Fibroblast of skin of abdomen (primary cell): ENCODE results near the gene WHAMM.
A peak's percentile ranks its signal among the peaks of the same experiment; 100 is the strongest.
"Not testable (repeated sequence)": the region's sequence is repeated elsewhere in the genome, so short reads cannot be mapped to it uniquely, and the experiment has no call there.

ENCODE experiments used
- DNase-seq: peaks from one replicate; pipeline ENCODE4 v3.0.0-alpha.2; 2013

WHAMM gene

DNA sequence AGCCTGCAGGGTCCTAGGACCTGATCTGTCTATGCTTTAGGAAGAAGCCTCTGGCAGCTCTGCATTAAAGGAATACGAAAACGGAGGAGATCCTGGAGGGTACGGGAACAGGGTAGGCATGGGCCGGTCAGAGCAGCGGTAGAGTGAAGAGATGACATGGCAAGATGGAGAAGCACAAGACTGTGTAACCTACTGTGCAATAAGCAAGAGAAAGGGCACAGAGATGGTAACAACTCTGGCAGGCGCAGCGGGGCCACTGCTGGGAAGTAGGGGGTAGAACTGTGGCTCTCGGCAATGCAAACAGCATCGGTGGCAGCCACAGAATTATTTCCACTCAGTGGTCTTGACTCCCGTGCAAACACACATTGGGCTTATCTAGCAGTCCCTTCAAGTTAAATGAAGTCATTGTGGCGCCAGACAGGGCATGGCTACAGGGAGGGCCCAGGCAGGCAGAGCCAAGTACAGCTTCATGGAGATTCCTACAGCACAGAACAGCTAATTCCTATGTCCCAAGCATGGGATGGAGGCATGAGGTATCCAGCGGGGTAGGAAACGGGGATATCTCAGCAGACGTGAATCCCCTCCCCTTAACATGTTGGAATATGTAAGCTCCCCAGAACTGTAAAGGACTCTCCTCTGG lies 28.8 kb downstream of the WHAMM start:
- DNase-seq = no peak

GRCh38 chr15:82839136-82839535 lies 29.7 kb downstream of the WHAMM start:
- DNase-seq = no peak

- DNase-seq = no peak
These were observed 30.7 kb downstream of the WHAMM start for GRCh38 chr15:82840166-82840565.

- no peak for DNase-seq
These were observed 34.1 kb downstream of the WHAMM start for GRCh38 chr15:82843566-82843965.

GRCh38 chr15:82845686-82846085 lies 36.3 kb downstream of the WHAMM start:
- DNase-seq = no peak

- DNase-seq = no peak
These were observed 37.2 kb downstream of the WHAMM start for GRCh38 chr15:82846621-82847020.

DNA sequence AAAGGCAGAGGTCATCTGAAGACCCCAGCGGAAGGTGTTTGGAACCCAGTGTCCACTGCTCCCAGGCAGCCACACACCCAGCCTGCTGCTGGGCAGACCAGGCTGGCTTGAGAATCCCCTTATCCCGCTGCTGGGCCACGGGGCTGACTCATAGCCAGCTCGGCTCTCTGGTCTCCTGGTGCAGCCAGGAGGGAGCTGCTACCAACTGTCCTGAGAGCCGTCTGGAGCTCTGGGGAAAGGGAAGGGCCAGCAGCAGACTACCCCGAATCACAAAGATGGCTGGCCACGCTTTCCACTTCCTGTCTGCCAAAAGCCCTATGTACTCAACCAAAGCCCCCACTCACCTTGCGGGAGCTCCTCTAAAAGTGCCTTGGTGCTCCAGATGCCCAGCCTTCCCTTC lies 38.3 kb downstream of the WHAMM start:
- DNase-seq = no peak

- no peak for DNase-seq
These were observed 39.0 kb downstream of the WHAMM start for GRCh38 chr15:82848241-82848993.

GRCh38 chr15:82849556-82850512 lies 40.4 kb downstream of the WHAMM start:
- DNase-seq = peak; percentile 81

DNA sequence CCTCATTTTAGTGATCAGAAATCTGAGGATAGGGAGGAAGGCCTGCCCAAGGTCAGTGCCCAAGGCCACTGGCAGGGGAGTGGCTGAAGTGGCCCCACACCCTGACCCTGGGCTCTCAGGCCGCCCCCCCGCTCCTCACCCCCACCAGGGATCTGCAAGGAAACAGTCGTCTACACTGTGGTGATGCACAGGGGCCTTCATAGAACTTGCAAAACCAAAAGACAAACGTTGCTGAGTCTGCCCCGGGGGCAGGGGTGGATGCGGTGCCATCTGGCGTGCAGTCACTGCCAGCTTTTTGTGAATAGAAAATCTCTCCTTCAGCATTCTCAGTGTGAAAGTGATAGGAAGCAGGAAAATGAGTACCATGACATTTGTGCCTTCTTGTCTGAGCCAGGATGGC lies 41.3 kb downstream of the WHAMM start:
- DNase-seq = no peak

- DNase-seq = no peak
These were observed 42.0 kb downstream of the WHAMM start for GRCh38 chr15:82851306-82851850.

DNA sequence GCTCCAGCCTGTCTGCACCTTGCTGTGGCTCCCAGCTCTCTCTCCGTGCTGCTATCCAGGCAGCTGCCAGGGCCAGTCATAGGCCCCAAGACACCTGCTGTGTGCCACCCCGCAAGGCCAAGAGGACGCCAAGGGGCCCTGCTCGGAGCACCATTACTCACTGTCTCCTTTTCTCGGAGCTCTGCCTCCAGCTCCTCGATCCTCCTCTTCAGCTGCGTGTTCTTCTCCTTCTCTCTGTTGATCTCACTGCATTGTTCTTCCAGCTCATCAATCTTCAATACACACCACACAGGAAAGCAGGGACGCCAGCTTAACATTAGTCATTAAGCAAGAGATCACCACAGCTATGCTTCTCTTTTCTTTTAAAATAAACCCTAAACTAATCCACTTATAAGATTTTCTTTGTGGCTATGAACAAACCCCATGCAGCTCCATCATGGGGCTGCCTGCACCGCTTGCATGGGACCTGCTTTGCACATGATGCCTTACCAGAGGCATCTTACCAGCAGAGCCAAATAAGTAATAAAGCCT lies 42.6 kb downstream of the WHAMM start:
- DNase-seq = peak; percentile 77

GRCh38 chr15:82852941-82853561 lies 43.6 kb downstream of the WHAMM start:
- DNase-seq = no peak

DNA sequence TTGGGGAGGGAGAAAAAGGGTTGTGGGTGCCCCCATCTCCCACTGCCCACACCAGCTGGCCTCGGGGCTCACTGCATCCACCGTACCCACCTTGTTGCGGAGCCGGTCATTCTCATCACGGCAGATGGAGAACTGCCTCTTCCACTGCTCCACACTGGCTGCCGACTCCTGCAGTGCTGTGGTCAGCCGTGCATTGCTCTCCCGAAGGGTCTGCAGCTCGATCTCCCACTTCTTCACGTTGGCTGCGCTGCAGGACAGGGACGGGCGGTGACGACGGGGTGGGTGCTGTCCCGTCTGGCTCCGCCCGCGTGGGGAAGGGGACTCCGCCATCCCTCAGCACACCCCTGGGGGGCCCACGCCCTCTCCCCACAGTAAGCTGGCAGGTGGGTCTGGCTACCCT lies 45.1 kb downstream of the WHAMM start:
- no peak for DNase-seq

- DNase-seq = no peak
These were observed 46.1 kb downstream of the WHAMM start for GRCh38 chr15:82855286-82856100.

GRCh38 chr15:82856397-82857170 lies 47.2 kb downstream of the WHAMM start:
- no peak for DNase-seq

DNA sequence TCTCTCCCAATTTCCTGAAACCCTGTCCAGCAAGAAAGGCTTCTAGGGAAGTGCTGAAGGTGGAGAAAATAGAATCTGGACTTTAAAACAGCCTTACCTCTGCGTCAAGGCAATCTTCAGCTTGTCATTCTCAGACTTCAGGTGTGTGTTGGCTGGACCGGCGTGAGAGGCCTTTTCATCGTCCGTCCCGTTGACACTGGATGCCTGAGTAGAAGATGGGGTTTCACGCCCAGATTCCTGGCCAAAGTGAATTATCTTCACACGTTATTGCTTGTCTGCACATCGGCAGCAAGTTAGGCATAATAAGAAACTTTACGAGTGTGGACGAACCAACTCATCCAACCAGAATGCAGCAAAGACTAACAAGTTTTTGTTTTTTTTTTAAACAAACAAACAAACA lies 49.5 kb downstream of the WHAMM start:
- DNase-seq = no peak

- no peak for DNase-seq
These were observed 53.5 kb downstream of the WHAMM start for GRCh38 chr15:82862886-82863285.

- no peak for DNase-seq
These were observed 55.5 kb downstream of the WHAMM start for GRCh38 chr15:82864967-82865366.

- DNase-seq = not testable (repeated sequence)
These were observed 56.2 kb downstream of the WHAMM start for GRCh38 chr15:82865581-82865980.
